Stimulated activated CD4-positive, alpha-beta T cell treated with anti-CD3 and anti-CD28 coated beads, Interleukin-15, amount 100 ng/mL, for 48 hours (primary cell): ENCODE data around the gene KLK7.

ENCODE experiments used
- DNase-seq, 2 donors: peaks; one replicate each; pipeline ENCODE4 v3.0.0-alpha.2; 2020; ENCODE audit warnings: low read depth in 2 of 2

Gene KLK7

GRCh38 chr19:50933640-50934039 is 50.1 kb downstream of the KLK7 start:
- DNase-seq = no peak

GRCh38 chr19:50932690-50933083 is 51.0 kb downstream of the KLK7 start:
- no peak for DNase-seq

GRCh38 chr19:50932018-50932689 is 51.6 kb downstream of the KLK7 start:
- no peak for DNase-seq

GRCh38 chr19:50931023-50931422 is 52.7 kb downstream of the KLK7 start:
- DNase-seq = no peak

- no peak for DNase-seq
These were observed 54.9 kb downstream of the KLK7 start for GRCh38 chr19:50928831-50929230.
